RPMI7951 (cell line): Measurements from ENCODE around the gene TTC12. TPM values are rescaled to one million over a fixed set of nuclear protein-coding genes. Genes with fewer than 3 reads are reported as not detected.

Experiments used
- DNase-seq: peaks from one replicate; pipeline ENCODE4 v3.0.0-alpha.2; 2012; ENCODE audit warnings: low read depth
- total RNA-seq: library from RNA; depleted of rRNA; stranded (reverse); fragments of >200 nt; shearing (Covaris generic); gene quantifications from 2 replicates; pipeline ENCODE4 v1.2.3, GENCODE V29; 2014; rRNA removed

TTC12 gene
- total RNA-seq, 1 experiment from 2014 or later: 16.3 TPM

- no peak for DNase-seq
These were observed 90.6 kb downstream of the TTC12 start for GRCh38 chr11:113404859-113405430.

DNA sequence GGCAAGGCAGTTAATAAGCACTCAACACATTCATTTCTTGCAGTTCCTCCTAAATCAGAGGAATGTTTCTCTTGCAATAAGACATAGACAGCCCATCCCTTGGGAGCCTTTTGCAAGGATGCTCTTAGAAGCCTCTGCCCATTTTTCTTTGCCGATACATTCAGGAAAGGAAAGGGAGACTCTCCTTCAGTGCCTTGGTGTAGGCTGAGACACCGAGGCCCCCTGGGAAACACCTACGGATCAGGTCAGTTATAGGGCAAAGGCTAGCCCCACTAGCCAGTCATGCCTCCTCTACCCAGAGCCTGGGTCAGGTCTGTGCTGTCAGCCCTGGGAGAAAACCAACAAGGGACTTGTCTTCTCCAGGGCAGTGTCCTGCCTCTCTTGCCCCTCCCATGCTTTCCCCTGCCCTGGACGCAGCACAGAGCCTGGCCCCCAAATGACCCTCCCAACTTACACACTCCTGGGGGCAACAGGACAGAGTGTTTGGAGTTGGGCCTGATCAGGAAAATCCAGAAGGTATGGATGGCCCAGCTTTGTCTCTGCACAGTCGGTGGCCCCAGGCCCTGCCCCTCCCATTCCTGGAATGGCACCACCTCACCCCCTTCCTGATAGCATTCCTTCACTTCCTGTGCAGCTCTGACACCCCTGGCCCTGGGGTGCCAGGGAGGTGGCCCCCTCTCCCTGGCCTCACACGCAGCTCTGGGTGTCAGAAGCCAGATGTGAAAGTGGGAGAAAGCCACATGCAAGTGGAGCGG is 91.5 kb downstream of the TTC12 start:
- peak; percentile 30 for DNase-seq

- DNase-seq: no peak
These were observed 92.8 kb downstream of the TTC12 start for GRCh38 chr11:113407163-113407562.

GRCh38 chr11:113408206-113408605 is 93.8 kb downstream of the TTC12 start:
- DNase-seq: no peak

GRCh38 chr11:113408887-113409286 is 94.5 kb downstream of the TTC12 start:
- DNase-seq: no peak

DNA sequence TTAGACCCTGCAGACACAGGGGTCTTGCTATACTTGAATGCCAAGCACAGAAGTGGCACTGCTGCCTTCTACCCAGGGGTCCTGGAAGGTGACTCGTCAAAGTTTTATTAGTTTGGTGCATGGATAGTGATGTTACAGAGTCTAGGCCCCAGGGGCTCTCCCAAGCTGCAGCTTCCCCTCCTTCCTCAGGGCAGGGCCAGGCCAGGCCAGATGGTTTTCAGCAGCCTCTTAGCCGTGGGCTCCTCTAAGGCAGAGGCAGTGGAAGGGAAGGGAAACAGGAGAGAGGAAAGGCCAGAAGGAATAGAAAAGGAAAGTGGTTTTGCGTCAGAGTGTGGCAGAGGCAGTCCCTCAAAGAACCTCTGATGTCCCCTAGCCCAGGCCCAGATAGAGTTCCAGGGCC is 95.1 kb downstream of the TTC12 start:
- peak; percentile 21 for DNase-seq

- DNase-seq: no peak
These were observed 96.2 kb downstream of the TTC12 start for GRCh38 chr11:113410414-113411135.

DNA sequence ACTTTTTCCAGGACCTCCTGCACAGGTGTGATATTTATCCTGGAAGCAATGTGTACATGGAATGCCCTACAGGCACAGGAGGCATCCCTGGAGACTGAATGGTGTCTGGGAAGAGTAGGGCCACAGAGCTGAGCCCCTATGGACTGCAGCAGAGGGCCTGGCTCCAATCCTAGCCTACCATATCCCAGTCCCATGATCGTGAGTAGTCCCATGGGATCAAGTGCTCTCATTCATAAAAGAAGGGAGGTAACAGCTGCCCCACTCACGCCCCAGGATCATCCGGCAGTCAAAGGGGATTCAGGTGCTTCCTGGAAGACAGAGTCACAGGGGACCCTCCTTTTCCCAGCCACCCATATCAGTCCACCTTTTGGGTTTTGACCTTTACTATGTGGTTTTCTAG is 97.2 kb downstream of the TTC12 start:
- no peak for DNase-seq

DNA sequence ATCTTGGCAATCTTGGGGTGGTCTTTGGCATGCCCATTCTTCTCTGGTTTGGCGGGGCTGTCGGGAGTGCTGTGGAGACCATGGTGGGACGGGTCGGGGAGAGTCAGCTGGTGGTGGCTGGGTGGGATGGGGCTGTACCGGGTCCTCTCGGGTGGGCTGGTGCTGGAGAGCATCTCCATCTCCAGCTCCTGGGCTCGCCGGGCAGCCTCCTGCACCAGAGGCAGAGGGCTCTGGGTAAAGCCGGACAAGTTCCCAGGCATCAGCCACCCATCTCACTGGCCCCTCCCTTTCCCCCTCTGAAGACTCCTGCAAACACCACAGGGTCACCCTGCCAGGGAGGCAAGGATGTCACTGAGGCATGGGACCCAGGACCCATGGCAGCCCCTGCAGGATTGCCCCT is 98.3 kb downstream of the TTC12 start:
- DNase-seq: no peak

DNA sequence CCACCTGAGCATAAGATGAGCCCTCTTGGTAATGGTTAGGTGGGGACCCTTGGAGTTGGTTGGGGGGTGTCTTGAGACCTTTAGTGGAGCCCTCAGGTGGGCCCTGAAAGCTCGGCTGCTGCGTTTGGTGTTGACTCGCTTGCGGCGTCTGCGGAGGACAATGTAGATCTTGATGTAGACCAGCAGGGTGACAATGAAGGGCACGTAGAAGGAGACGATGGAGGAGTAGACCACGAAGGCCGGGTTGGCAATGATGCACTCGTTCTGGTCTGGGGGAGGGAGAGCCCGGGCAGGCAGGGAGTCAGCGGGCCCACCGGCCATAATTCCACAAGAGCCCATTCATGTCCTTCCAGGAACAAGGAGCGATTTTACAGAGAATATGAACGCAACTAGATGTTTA is 101.0 kb downstream of the TTC12 start:
- DNase-seq: no peak

Other genes with a start within 250 kb of the TTC12 start
- gene ANKK1, start 73.2 kb downstream of the TTC12 start, total RNA-seq: 0.20 and 0.24 TPM in 2 replicates
- 8.2 and 10.7 TPM in 2 replicates for gene DRD2, start 160.8 kb downstream of the TTC12 start, total RNA-seq